Measurements from ENCODE around the gene KRTAP12-3.

The KRTAP12-3 gene

DNA sequence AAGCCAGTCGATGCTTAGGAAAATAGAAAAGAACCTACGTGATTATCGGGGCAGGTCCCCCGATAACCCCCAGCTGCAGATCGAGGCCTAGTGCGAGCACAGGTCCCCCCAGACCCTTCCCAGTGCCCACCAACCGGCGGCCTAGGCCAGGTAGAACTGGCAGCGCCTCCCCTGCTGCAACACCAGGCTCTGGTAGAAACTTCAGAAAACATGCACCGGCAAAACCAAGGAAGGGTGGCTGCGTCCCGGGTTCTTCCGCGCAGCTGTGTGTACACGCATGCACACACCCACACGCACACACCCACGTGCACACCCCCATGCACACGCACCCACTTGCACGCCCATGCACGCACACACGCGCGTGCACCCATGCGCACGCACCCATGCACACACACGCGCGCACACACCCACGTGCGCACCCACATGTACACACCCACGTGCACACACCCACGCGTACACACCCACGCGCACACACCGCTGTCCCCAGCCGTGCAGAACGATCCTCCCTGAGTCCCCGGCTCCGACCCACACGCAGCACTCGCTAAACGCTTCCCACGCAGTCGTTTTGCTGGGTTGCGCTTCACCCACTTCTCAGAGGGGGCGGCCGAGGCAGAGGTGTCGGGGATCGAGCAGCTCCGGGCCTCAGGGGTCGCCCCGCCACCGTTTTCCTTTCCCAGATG is 48.4 kb downstream of the KRTAP12-3 start:
- DNase-seq (ENCODE audit: low read depth in 1 of 2, low spot score in 1 of 2), result no peak
- Histone ChIP-seq H3K4me3 (replicated peaks; ENCODE audit: insufficient read depth, low read length) (no peak overlapping the region), H3K27me3 (ENCODE audit: insufficient read depth, poor library complexity, severe bottlenecking) (peaks cover 53% of the 10 kb centered on the region), H3K27ac (replicated peaks) (no peak overlapping the region)
- TF ChIP-seq POLR2AphosphoS5 (IDR thresholded peaks at IDR 0.05; ENCODE audit: low read depth) (no peak), SPI1 (IDR thresholded peaks at IDR 0.05; ENCODE audit: borderline replicate concordance, low read depth) (no peak), GABPA (IDR thresholded peaks at IDR 0.05; ENCODE audit: low read depth) (no peak)
- TF ChIP-seq, protein P1, sequence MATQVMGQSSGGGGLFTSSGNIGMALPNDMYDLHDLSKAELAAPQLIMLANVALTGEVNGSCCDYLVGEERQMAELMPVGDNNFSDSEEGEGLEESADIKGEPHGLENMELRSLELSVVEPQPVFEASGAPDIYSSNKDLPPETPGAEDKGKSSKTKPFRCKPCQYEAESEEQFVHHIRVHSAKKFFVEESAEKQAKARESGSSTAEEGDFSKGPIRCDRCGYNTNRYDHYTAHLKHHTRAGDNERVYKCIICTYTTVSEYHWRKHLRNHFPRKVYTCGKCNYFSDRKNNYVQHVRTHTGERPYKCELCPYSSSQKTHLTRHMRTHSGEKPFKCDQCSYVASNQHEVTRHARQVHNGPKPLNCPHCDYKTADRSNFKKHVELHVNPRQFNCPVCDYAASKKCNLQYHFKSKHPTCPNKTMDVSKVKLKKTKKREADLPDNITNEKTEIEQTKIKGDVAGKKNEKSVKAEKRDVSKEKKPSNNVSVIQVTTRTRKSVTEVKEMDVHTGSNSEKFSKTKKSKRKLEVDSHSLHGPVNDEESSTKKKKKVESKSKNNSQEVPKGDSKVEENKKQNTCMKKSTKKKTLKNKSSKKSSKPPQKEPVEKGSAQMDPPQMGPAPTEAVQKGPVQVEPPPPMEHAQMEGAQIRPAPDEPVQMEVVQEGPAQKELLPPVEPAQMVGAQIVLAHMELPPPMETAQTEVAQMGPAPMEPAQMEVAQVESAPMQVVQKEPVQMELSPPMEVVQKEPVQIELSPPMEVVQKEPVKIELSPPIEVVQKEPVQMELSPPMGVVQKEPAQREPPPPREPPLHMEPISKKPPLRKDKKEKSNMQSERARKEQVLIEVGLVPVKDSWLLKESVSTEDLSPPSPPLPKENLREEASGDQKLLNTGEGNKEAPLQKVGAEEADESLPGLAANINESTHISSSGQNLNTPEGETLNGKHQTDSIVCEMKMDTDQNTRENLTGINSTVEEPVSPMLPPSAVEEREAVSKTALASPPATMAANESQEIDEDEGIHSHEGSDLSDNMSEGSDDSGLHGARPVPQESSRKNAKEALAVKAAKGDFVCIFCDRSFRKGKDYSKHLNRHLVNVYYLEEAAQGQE (IDR thresholded peaks at IDR 0.05; ENCODE audit: insufficient replicate concordance, low read depth), result no peak
- TF ChIP-seq, protein P2, sequence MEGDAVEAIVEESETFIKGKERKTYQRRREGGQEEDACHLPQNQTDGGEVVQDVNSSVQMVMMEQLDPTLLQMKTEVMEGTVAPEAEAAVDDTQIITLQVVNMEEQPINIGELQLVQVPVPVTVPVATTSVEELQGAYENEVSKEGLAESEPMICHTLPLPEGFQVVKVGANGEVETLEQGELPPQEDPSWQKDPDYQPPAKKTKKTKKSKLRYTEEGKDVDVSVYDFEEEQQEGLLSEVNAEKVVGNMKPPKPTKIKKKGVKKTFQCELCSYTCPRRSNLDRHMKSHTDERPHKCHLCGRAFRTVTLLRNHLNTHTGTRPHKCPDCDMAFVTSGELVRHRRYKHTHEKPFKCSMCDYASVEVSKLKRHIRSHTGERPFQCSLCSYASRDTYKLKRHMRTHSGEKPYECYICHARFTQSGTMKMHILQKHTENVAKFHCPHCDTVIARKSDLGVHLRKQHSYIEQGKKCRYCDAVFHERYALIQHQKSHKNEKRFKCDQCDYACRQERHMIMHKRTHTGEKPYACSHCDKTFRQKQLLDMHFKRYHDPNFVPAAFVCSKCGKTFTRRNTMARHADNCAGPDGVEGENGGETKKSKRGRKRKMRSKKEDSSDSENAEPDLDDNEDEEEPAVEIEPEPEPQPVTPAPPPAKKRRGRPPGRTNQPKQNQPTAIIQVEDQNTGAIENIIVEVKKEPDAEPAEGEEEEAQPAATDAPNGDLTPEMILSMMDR (IDR thresholded peaks at IDR 0.05; ENCODE audit: insufficient read depth, low read length), result no peak

DNA sequence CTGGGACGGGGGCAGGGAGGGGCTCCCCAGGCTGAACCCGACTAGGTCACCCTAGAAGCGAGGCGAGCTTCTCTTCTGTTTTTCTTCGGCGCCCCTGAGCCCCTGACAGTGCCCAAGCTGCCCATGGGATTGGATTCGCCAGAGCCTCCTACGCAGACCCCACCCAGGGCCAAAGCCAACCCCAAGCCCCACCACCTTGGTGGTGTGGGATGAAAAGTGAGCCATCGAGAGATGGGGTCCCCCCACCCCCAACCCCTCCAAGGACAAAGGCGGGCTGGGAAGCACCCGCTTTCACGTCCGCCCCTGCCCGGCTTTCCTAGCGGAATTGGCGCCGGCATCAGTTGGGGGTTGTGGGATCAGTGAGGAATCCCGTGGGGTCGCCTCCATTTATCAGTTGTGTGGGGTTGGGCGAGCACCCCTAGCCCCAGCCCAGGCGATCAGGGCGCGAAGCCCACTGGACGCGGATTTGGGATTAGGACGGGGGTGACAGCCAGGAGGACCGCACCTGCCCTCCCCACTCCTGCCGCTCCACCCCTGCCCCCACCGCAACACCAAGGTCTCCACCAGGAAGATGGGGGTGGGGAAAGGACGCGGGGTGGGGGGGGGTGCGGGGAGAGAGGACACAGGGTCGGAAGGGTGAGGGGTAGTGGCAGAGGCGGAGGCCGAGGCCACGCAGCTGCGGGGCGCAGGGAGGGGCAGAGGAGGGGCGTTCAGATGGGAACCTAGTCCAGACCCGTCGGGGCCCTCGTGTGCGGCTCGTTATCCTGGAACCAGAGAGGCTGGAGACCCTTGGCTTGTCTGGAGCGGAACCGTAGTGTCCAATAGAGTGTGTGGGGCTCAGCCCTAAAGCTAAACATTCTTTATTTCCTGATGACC is 49.2 kb downstream of the KRTAP12-3 start:
- peaks cover 55% of the 10 kb centered on the region for H3K27me3 ChIP-seq (ENCODE audit: insufficient read depth, poor library complexity, severe bottlenecking)
- no peak for DNase-seq (ENCODE audit: low read depth in 1 of 2, low spot score in 1 of 2)
- TF ChIP-seq GABPA (IDR thresholded peaks at IDR 0.05; ENCODE audit: low read depth), result no peak
- no peak for TF ChIP-seq SPI1 (IDR thresholded peaks at IDR 0.05; ENCODE audit: borderline replicate concordance, low read depth)
- TF ChIP-seq, protein P1 (IDR thresholded peaks at IDR 0.05; ENCODE audit: insufficient replicate concordance, low read depth), result no peak
- TF ChIP-seq, protein P2 (IDR thresholded peaks at IDR 0.05; ENCODE audit: insufficient read depth, low read length), result no peak
- TF ChIP-seq POLR2AphosphoS5 (IDR thresholded peaks at IDR 0.05; ENCODE audit: low read depth), result no peak
- H3K4me3 ChIP-seq (replicated peaks; ENCODE audit: insufficient read depth, low read length), result no peak overlapping the region
- no peak overlapping the region for H3K27ac ChIP-seq (replicated peaks)

All from HL-60 (cell line).